HG02870 (cell line): ENCODE results near the gene WSCD2.

Experiments used
- ATAC-seq: cut with Tn5 transposase; IDR thresholded peaks from one replicate; pipeline ENCODE4 v1.9.1; 2021; ENCODE audit warnings: mild to moderate bottlenecking, moderate library complexity; ENCODE audit not compliant: unreplicated experiment

WSCD2 gene

DNA sequence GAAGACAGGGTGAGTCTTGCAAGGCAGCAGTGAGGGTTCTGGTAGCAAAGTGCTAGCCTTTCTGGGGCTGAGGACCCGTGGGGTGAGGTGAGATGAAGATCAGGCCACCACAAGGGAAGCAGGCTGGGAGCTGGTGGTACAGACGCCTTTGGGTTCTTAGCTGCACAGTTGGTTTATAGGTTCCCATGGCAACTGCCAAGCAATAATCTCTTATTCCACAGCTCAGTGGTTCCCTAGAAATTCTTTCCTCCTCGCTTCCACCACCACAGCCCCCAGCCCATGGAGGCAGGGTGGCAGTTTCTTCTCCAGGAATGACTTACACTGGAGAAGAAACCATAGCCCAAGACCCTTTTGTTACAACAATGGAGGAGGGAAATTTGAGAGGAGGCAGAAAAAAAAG is 127.9 kb downstream of the WSCD2 start:
- no peak for ATAC-seq

DNA sequence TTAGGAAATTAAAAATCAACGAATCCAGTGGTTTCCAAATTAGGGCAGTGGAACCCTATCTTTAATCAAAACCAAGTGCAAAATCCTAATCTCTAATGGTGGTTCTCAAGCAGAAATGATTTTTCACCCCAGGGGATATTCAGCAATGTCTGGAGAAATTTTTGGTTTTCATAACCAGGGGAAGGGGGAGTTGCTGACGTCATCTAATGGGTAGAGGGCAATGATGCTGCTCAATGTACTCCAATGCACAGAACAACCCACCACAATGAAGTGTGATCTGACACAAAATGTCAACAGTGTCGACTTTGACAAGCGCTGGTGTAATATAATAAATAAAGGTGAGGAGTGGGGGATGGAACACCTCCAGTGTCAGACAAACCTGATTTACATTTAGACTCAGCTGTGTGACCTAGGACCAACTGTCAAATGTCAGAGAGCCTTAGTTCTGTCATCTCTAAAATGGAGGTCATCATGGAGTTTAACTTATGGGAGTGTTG is 128.6 kb downstream of the WSCD2 start:
- ATAC-seq: no peak

DNA sequence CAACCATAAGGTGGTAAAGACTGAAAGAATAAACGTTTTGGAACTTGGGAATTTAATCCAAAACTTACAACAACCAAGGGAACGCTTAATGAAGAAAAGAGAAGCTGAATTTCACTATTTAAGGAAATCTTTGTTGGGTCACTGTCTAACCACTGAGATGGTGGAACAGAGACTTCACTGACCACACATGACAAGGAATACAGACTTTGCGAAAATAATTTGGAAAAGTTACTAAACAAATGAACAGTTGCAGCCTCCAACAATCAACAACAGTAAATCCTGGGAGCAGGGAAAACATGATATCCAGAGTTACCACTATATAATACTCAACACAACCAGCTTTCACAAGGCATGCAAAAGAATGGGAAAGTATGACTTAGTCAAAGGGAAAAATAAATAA is 131.0 kb downstream of the WSCD2 start:
- ATAC-seq: no peak

DNA sequence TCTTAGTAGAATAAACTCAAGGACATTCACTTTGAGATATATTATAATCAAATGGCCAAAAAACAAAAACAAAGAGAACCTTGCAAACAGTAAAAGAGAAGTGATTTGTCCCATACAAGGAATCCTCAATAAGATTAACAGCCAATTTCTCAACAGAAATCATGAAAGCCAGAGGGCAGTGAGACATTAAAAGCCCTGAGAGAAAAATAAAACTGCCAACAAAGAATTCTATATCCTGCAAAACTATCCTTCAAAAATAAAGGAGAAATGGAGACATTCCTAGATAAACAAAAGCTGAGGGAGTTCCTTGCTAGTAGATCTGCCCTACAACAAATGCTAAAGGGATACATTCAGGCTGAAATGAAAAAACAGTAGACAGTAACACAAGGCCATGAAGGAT is 131.9 kb downstream of the WSCD2 start:
- no peak for ATAC-seq

DNA sequence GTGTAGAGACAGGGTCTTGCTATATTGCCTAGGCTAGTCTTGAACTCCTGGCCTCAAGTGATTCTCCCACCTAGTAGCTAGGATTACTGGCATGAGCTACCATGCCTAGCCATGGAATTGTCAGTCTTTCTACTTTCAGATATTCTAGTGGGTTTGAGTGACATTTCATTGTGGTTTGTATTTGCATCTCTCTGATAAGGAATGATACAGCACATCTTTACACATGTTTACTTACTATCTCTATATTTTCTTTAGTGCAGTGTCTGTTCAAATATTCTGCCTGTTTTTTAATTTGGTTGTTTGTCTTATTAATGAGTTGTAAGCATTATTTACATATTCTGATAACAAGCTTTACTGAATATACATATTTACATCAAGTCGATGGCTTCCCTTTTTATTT is 136.4 kb downstream of the WSCD2 start:
- ATAC-seq: no peak

DNA sequence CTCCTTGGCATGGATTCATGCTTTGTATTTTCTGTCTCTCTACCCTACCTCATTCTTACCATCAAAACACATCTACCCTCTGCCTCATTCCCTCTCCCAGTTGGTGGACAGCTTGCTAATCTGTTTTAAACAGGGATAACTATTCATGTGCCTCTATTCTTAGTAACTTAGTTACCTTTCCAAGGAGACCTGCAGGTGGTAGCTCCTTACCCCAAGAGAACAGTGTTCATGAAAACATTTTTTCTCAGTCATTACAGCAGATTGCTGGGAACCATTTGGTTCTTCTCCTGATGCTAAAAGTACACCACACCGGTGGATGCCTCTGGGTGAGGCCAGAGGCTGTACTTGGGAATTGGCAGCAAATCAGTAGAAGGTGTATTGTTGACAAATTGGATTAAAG is 137.0 kb downstream of the WSCD2 start:
- ATAC-seq: no peak

DNA sequence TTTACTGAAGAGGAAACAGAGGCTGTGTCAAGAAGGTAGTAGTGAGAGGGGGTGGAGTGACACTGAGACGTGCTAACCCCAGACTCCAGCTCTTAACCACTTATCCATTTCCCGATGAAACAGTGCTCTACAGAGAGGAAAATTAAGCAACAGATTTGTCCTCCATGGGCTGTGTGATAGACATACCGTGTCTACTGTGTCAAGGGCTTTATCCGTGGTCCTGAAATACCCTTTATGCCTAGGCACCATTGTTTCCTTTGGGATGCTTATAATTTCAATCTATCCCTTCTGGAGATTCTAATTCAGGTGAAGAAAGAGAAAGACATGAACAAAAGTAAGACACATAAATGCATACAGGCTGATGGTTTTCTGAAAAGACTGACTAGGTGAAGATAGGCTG is 138.4 kb downstream of the WSCD2 start:
- ATAC-seq: no peak

DNA sequence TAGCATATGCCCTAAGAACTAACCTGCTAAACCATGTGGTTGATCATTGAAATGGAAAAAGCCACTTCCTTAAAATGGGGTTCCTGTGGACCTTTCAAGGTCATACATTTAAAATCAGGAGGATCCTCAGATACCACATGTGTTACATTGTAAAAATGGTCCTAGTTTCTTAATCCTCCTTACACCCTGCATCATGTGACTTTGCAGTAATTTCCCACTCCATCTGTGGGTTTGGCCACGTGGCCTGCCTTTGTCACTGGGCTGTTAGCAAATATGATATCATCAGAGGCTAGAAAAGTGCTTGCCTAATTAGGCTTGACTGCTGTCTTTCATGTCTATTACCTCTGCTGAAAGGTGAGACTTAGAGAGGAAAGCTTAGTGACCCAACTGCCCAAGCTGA is 139.3 kb downstream of the WSCD2 start:
- ATAC-seq: no peak

DNA sequence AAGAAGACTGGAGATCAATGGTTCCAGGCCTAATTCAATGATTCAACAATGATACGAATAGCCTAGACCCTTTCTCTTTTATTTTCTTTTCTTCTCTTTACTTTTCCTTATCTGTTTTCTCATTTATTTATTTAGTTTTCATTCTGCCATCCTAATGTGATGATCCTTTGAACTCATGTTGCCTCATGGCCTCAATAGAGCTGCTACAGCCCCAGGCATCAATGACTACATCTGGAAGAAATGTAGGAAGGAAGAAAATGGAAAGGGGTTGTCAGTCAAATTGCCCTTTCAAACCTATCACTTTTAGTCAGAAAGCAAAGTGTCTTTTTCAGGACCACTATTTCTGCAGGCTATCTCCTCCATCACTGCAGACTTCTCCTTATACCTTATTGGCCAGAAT is 140.1 kb downstream of the WSCD2 start:
- ATAC-seq: no peak

DNA sequence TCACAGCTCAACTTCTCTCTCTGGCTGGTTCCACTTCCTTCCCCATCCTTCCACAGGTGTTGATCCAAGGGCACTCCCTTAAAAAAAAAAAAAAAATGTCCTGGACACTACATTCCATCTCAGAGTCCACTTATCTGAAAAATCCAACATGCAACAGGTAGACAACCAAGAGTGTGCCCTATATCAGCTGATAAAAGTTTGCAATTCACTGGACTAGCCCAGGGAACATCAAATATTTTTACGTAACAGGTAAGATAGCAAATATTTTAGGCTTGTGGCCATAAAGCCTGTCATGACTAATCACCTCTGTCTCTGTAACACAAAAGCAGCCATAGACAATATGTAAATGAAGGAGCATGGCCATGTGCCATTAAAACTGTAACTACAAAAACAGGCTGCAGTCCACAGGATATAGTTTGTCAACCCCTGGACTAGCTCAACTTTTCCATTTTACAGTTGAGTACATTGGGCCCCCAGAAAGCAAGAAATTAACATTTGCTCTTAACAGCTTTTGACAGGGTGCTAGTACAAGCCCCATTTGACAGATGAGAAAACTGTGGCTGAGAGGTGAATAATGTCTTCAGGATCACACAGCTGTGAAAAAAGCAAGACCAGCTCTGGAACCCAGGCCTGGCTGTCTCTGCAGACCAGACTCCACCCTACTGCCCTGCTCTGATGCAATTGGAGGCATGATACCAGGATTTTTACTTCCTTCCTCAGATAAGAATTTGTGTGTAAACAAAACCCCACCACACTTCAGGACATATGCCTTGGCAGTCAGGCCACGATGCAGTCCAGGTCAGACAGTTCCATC is 141.2 kb downstream of the WSCD2 start:
- ATAC-seq: no peak

DNA sequence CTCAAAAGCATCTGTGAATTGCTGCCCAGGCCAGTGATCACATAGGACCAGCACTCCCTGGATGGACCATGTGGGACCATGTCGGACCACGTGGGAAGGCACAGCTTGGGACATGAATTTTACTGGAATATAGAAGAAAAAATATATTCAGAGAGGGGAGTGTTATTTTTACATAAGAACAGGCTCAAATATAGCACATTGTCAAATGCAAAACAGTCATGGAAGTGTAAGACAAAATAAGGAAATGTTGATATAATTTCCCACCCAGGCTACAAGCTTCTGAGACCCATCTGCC is 141.7 kb downstream of the WSCD2 start:
- ATAC-seq: no peak

DNA sequence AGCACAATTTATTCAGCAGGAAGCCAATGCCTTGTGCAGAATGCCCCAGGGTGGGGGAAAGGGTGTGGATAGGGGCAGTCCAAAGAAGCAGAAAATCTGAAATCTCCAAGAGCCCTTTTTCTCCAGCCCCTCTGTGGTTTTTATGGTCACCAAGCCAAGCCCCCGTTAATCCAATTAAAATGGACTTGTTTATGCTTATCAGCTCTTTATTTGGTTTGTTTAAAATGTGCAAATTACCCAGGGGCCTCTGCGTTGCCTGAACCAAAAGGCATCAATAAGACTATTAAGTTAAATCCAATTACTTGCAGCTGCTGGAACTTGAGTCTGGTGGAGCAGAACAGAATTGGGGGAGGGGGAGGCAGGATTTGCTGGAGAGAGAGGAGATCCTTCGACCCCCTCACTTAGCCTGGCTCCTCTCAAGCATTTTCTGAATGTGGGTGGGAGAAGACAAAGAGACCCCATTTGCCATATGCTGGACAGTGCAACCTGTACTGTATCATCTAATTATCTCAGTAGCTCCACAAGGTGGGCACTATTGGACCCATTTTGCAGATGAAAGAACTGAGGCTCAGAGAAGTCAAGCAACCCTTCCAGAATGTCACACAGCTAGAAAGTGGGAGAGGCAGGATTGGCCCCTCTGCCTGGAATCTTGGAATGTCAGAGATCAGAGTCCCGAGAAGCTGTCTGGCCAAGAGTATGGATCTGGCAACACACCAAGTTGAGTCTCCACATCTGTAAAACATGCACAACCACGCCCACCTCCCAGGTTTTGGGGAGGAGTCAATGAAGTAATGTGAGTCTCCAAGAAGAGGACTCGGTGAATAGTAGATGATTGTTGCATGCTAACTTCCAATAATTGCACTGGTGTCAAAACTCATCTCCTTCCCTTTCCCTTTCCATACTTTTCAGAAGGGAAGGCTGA is 143.1 kb downstream of the WSCD2 start:
- ATAC-seq: no peak

DNA sequence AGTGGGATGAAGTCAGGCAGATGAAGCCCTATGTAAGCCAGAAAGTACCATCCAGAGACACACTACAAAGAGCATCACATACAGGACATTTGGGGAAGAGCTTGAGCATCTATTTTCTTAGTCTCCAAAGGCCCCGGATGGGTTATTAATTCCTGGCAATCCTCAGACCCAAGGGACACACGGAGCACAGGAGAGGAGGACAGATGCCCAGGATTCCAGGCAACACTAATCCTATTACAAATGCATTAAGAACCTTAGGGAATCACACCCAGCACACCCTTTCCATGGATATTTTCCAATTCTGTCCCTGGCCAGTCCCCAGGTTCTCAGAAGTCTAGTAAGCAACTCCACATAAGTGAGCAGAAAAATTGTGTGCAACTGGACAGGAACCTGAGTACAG is 144.1 kb downstream of the WSCD2 start:
- no peak for ATAC-seq

DNA sequence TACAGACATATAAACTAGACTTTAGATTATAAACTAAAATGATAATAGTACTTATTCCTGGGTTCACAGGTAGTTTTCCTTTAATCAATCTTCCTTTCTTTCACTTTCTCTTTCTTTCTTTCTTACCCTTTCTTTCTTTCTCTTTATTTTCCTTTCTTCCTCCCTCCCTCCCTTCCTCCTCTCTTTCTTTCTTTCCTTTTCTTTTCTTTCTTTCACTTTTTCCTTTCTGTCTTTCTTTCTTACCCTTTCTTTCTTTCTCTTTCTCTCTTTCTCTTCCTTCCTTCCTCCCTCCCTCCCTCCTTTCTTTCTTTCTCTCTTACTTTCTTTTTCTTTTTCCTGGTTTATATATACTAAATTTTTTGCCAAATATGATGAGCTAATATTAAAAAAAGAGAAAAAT is 148.5 kb downstream of the WSCD2 start:
- no peak for ATAC-seq

DNA sequence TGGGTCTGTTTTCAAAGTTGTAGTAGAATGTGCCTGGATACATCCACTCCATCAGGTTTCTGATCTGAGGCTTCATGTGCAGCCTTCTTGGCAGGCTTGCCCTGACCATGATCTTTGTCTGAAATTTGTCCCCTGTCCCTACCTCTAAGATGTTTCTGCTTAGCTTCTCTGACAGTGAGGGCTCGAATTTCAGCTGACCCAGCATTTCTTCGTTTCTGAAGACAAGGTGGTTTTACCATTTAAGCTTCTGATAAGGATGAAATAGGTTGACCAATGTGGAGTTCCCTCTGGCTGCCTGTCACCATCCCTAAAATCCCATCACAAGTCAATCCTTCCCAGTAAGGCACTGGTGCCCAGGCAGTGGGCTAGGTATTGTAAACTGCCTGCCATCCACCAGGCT is 153.1 kb downstream of the WSCD2 start:
- no peak for ATAC-seq

DNA sequence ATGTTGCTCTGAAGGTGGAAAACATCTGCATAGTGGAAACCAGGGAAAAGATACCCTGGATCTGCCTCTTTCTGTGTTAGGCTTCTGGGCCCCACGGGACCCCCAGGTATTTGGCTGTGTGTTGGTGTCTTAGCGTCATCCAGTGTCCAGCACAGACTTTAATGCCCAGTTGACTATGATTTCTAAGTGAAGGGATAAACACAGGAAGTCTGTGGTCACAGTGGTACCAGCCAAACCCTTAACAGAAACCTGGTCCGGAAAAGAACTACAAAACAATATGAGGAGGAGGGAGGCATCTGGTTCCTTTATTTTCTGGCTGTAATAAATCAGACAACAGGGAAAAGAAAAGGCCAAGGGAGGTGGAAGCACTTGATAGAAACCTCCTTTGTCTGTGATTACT is 153.6 kb downstream of the WSCD2 start:
- ATAC-seq: no peak

DNA sequence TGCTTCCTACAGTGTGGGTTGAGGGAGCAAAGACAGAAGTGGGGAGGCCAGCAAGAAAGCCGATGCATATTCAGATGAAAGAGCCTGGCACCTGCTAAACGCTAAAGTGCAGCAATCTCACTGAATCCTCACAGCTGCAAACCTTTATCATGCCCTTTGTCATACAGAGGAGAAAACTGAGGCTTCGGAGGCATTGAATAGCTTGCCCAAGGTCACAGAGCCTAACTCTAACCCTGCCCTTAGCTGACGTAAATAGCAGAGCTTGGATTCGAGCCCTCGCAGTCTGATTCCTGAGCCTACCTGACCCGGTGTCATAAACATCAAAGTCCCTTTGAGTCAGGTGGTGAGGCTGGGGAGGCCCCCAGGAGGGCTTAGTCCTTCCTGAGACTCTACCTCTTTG is 155.1 kb downstream of the WSCD2 start:
- no peak for ATAC-seq

DNA sequence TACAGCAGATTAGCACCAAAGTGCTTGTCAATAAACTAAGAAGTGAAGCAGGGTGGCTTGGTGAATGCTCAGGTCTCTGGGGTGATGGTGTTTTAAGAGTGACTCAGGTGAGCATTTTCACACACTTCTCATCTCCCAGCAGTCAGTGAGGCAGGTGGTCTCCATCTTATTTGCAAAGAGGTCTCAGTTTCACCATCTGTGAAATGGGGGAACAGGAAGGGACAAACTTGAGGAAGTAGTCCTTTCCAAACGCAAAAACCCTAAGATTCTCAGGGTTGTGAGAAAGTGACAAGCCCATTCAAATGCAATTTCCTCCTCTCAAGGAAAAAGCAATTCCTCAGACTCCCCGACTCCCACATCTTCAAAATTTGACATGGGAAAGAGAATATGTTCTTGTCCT is 155.9 kb downstream of the WSCD2 start:
- no peak for ATAC-seq

DNA sequence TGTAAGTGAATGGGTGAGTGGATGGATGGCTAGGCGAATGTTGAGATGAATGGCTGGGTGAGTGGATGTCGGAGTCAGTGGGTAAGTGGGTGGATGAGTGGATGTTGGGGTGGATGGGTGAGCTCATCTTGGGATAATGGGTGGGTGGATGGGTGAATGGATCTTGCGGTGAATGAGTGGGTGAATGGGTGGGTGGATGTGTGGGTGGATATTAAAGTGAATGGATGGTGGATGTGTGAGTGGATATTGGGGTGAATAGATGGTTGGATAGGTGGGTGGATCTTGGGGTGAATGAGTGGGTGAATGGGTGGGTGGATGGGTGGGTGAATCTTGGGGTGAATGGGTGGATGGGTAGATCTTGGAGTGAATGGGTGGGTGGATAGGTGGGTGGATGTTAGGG is 158.1 kb downstream of the WSCD2 start:
- no peak for ATAC-seq

DNA sequence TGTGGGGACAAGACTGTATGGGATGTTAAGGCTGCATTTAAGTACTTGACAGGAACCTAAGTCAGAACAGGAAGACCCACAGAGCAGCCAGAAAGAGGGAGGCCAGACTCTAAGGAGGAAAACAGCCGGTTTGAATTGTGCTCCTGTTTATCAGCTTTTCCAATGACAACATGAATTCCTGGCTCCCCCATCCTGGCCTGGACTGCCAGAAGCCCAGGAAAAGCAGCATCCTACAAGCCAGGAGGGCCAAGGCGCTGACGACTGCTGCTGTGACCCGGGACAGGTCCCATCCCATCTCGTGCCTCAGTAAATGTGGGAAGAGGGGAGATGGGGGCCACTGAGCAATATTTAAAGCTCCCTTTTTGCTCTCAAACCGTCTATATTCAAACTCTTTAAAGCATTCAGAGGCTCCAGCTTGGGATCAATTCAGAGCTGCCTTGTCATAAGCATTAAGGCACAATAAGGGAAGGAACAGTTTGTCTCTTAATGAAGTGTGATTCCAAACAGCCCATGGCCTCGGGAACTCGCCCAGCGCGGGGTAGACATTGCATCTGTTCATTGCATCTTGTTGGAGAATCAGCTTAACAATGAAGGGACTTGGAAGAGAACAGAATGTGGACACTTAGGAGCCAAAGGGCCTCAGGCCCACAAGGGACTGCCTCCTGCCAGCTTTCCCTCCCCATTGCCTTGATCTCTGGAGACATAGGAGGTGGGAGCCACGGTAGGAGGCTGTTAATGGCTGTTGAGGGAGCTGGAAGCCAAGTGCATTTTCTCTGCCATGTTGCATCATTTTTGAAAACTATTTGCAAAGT is 160.5 kb downstream of the WSCD2 start:
- no peak for ATAC-seq

DNA sequence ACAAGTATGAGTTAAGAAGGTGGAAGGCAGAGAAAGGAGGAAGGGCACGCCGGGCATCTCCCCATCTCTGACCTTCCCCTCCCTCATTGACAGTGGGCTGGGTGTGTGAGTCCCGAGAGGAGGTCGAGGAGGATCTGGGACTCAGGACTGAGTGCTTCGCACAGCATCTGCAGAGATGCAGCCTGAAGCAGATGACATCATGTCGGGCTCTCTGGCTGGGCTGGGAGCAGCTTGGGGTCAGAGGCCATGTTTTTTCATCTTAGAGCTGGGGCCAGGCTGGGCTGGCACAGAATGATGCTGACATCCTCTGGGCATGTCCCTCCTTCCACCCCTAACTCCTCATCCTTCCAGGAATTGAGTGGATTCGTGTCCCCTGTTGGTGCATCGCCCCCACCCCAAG is 166.6 kb downstream of the WSCD2 start:
- ATAC-seq: no peak
